ENCODE data around the gene KLHL24.
"Not testable (repeated sequence)": the region's sequence is repeated elsewhere in the genome, so short reads cannot be mapped to it uniquely, and the experiment has no call there.

The KLHL24 gene

GRCh38 chr3:183636221-183637105 is 1.0 kb downstream of the KLHL24 start:
- DNase-seq, result peak; percentile 84 to 88

GRCh38 chr3:183637106-183637486 is 1.7 kb downstream of the KLHL24 start:
- DNase-seq, result no peak

- DNase-seq, result not testable (repeated sequence)
Measured at GRCh38 chr3:183637633-183638032, 2.2 kb downstream of the KLHL24 start.

GRCh38 chr3:183638101-183638852 is 2.9 kb downstream of the KLHL24 start:
- no peak for DNase-seq

- not testable (repeated sequence) for DNase-seq
Measured at GRCh38 chr3:183640635-183641034, 5.2 kb downstream of the KLHL24 start.

- DNase-seq, result no peak
Measured at GRCh38 chr3:183641882-183642281, 6.5 kb downstream of the KLHL24 start.

GRCh38 chr3:183644244-183644643 is 8.8 kb downstream of the KLHL24 start:
- DNase-seq, result no peak

GRCh38 chr3:183645254-183645653 is 9.8 kb downstream of the KLHL24 start:
- no peak for DNase-seq

- no peak for DNase-seq
Measured at GRCh38 chr3:183650554-183650953, 15.1 kb downstream of the KLHL24 start.

GRCh38 chr3:183653209-183654064 is 18.0 kb downstream of the KLHL24 start:
- DNase-seq, result no peak

GRCh38 chr3:183654727-183655126 is 19.3 kb downstream of the KLHL24 start:
- DNase-seq, result no peak

- DNase-seq, result no peak
Measured at GRCh38 chr3:183662099-183662498, 26.7 kb downstream of the KLHL24 start.

GRCh38 chr3:183664913-183665381 is 29.5 kb downstream of the KLHL24 start:
- no peak for DNase-seq

- no peak for DNase-seq
Measured at GRCh38 chr3:183680061-183680460, 44.6 kb downstream of the KLHL24 start.

GRCh38 chr3:183687705-183688104 is 52.3 kb downstream of the KLHL24 start:
- no peak for DNase-seq

GRCh38 chr3:183688874-183689273 is 53.5 kb downstream of the KLHL24 start:
- DNase-seq, result no peak

- DNase-seq, result not testable (repeated sequence)
Measured at GRCh38 chr3:183689621-183690020, 54.2 kb downstream of the KLHL24 start.

- DNase-seq, result no peak
Measured at GRCh38 chr3:183690402-183690995, 55.1 kb downstream of the KLHL24 start.

- no peak for DNase-seq
Measured at GRCh38 chr3:183692436-183692835, 57.0 kb downstream of the KLHL24 start.

GRCh38 chr3:183695569-183696364 is 60.3 kb downstream of the KLHL24 start:
- DNase-seq, result no peak

GRCh38 chr3:183697123-183697609 is 61.7 kb downstream of the KLHL24 start:
- DNase-seq, result no peak
